Naive thymus-derived CD8-positive, alpha-beta T cell (primary cell): ENCODE data around the gene ALK. TPM values are rescaled to one million over a fixed set of nuclear protein-coding genes. Genes with fewer than 3 reads are reported as not detected.

ENCODE experiments used
- ATAC-seq, 2 donors: fragments of 150-1000 bp; cut with Tn5 transposase in 1 of 2; sonication (Bioruptor Pico), chemical (Tn5 transposase) in 1 of 2; 1 replicate in 1 of 2; 2 replicates in 1 of 2; pipeline ENCODE4 v1.10.0; 2021; ENCODE audit warnings: mild to moderate bottlenecking in 2 of 2, moderate library complexity in 2 of 2
- POLR2A ChIA-PET: fragments of 350-600 bp; sonication (Branson Sonifier 250); formaldehyde crosslinking; loops from one replicate; lab custom pipeline; 2021; ENCODE audit warnings: antibody characterized with exemption; lab: Charles Lee
- DNase-seq, 10 donors: peaks; one replicate each; pipeline versions ENCODE4 v3.0.0 to v3.0.0-alpha.2; 2020 to 2022
- H3K27ac Mint-ChIP-seq, 10 donors: one replicate each; pipeline ENCODE4 v1.8.0; 2020 to 2022; ENCODE audit warnings: mild to moderate bottlenecking in 10 of 10, mixed read lengths in 10 of 10, moderate library complexity in 4 of 10, inconsistent platforms in 1 of 10
- H3K27me3 Mint-ChIP-seq, 5 donors: one replicate each; pipeline ENCODE4 v1.8.0; 2021 to 2022; ENCODE audit warnings: mixed read lengths in 5 of 5
- H3K36me3 Mint-ChIP-seq, 3 donors: one replicate each; pipeline ENCODE4 v1.8.0; 2020 to 2022; ENCODE audit warnings: mixed read lengths in 3 of 3, mild to moderate bottlenecking in 2 of 3, inconsistent platforms in 1 of 3
- H3K4me1 Mint-ChIP-seq, 4 donors: one replicate each; pipeline ENCODE4 v1.8.0; 2021 to 2022; ENCODE audit warnings: mixed read lengths in 4 of 4
- H3K4me3 Mint-ChIP-seq, 10 donors: one replicate each; pipeline ENCODE4 v1.8.0; 2020 to 2022; ENCODE audit warnings: mild to moderate bottlenecking in 10 of 10, mixed read lengths in 10 of 10, moderate library complexity in 6 of 10, inconsistent platforms in 1 of 10
- H3K9me3 Mint-ChIP-seq, 9 donors: one replicate each; pipeline ENCODE4 v1.8.0; 2020 to 2022; ENCODE audit warnings: mixed read lengths in 9 of 9, mild to moderate bottlenecking in 3 of 9, inconsistent platforms in 1 of 9, moderate library complexity in 1 of 9
- polyA plus RNA-seq, 3 donors: library from polyadenylated mRNA; unstranded; fragments of 300-500 nt; fragmentation: Illumina TruSeq; gene quantifications; one replicate each; pipeline ENCODE4 v1.2.3, GENCODE V29; 2021
- total RNA-seq, 8 experiments: library from RNA in 2 of 8; stranded (reverse) in 2 of 8; gene quantifications; one replicate each; pipeline ENCODE4 v1.2.3 and lab custom pipeline; 2021 to 2026

Gene ALK
- total and polyA plus RNA-seq, 5 experiments from 2014 or later = 0.10 TPM; not detected in 4

DNA sequence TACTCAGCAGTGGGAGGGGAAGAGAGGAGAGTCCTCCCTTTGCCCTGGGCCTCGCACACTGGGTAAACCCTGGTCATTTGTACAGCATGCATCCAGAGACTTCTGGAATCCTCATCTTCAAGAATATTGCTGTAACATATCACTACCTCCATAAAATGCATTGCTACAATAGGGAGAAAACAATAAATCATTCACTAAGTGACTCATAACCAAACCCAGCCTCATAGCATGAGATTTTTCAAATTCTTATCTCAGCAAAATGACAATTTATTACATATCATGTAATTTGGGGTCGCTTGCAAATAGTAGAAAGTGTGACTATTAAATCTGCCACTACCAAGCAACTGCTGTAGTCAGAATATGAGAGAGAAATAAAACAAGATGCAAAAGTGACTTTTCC lies 189.4 kb downstream of the ALK start:
- DNase-seq (no peak), ATAC-seq (no peak)
- H3K4me1 Mint-ChIP-seq = no peaks in the 10 kb centered on the region
- H3K27ac Mint-ChIP-seq = no peak overlapping the region
- H3K27me3 Mint-ChIP-seq = peaks cover 3 to 19% (median 7%) of the 10 kb centered on the region in 5 donors
- POLR2A ChIA-PET = no interaction called here
- no peaks in the 10 kb centered on the region for H3K36me3 Mint-ChIP-seq
- no peaks in the 10 kb centered on the region for H3K9me3 Mint-ChIP-seq
- no peak overlapping the region for H3K4me3 Mint-ChIP-seq

DNA sequence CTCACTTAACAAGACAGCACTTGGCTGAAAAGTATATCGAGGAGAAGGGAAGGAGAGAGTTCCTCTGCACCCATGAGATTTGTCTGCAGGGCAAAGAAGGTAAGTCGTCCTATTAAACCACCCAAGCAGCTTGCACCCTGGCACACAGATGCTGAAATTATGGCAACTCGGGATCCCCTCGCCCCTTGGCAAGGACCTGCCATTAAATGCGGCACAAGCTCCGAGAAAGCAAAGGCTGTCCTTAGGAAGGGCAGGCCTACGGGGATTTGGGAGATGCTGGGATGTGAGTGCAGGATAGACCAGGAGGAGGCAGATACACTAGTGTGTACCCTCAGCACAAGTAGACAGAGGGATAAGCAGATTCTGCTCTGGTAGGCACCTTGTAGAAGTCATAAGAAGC lies 191.5 kb downstream of the ALK start:
- ATAC-seq = no peak
- Mint-ChIP-seq H3K4me3 (no peak overlapping the region), H3K4me1 (no peaks in the 10 kb centered on the region), H3K27me3 (peaks cover 2 to 21% (median 5%) of the 10 kb centered on the region in 5 donors), H3K9me3 (no peaks in the 10 kb centered on the region), H3K27ac (no peak overlapping the region), H3K36me3 (no peaks in the 10 kb centered on the region)
- POLR2A ChIA-PET = no interaction called here
- DNase-seq = no peak

DNA sequence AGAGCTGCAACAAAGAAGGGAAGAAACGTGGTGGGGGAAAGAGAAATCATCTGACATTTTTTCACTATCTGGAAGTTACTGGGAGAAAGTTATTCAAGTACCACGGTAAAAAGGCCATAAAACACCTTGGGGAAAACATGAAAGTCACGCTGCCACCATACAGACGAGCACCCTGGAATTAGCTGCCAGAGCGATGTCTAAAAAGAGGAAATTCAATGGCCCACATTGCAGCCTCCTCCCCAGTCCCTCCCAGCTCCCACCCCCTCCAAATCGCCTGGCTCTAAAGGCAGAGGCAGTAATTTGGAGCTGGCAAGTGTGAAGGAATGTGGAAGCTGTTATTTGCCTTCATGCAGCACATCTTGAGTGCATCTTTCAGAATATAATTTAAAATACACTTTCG lies 192.0 kb downstream of the ALK start:
- ATAC-seq (no peak), DNase-seq (no peak)
- Mint-ChIP-seq H3K4me3 (no peak overlapping the region), H3K36me3 (no peaks in the 10 kb centered on the region), H3K27ac (no peak overlapping the region), H3K9me3 (no peaks in the 10 kb centered on the region), H3K27me3 (peaks cover 2 to 21% (median 5%) of the 10 kb centered on the region in 5 donors), H3K4me1 (no peaks in the 10 kb centered on the region)
- POLR2A ChIA-PET = no interaction called here

DNA sequence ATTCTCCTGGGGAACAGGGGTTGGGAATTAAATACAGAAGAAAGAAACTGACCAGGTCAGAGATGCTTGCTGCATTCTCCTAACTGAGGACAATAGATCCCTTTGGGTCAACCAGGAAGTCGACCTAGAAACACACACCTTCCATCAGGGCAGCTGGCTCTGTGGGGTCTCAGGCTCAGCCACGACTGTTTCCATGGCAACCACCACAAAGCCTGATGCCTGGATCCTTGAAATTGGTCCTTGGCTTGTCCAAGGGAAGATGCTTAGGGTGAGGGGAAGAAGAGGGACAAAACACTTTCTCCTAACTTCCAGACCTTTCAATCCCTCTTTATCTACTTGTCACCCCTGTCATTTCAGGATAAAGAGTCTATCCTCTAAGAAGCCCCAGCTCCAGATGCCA lies 194.4 kb downstream of the ALK start:
- ATAC-seq (no peak), DNase-seq (no peak)
- H3K4me3 Mint-ChIP-seq = no peak overlapping the region
- peaks cover 2 to 32% (median 11%) of the 10 kb centered on the region in 5 donors for H3K27me3 Mint-ChIP-seq
- no peaks in the 10 kb centered on the region for H3K4me1 Mint-ChIP-seq
- H3K36me3 Mint-ChIP-seq = no peaks in the 10 kb centered on the region
- no peaks in the 10 kb centered on the region for H3K9me3 Mint-ChIP-seq
- POLR2A ChIA-PET = no interaction called here
- no peak overlapping the region for H3K27ac Mint-ChIP-seq

DNA sequence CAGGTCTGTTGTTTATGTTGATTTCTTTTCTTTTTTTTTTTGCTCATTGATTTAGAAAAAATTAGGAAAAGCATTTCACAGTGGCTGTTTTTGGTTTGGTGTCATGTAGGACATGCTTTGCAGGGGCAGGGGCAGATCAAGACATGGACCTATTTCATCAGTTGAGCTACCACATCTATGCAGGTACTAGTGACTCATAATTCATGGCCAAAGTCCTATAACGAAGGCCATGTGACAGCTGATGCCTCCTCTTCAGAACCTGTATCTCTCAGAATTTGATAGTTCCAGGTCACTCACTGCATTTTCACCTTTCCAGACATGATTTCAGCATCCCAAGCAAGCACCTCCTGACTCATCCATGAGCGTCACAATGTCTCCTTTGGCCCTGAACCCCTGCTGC lies 195.8 kb downstream of the ALK start:
- DNase-seq (no peak), ATAC-seq (no peak)
- POLR2A ChIA-PET = interaction anchor here (0.5 kb wide), 1 partner anchor 54 kb away, joined by 3 read pairs; no protein-coding TSS in a partner anchor
- no peak overlapping the region for H3K4me3 Mint-ChIP-seq
- H3K36me3 Mint-ChIP-seq = no peaks in the 10 kb centered on the region
- H3K27ac Mint-ChIP-seq = no peak overlapping the region
- no peaks in the 10 kb centered on the region for H3K4me1 Mint-ChIP-seq
- H3K9me3 Mint-ChIP-seq = no peaks in the 10 kb centered on the region
- peaks cover 2 to 35% (median 9%) of the 10 kb centered on the region in 5 donors for H3K27me3 Mint-ChIP-seq

DNA sequence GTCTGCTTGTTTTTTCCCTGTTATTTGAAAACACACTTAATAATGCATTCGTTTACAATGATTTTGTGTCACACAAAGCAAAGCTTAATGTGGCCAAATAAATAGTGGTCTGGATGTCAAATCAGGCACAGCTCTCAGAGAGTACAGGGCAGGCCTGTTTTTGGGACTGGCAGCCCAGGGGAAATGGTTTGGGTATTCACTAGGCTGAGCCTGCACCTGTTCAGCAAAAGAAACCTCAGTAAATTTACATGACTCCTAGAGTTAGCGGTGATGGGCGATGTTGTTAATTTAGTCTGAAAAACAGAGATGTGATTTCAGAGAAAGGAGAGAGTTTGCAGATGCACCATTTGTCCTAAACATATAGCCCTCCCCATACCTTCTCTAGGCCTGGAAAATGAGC lies 197.1 kb downstream of the ALK start:
- Mint-ChIP-seq H3K27me3 (peaks cover 0 to 29% (median 8%) of the 10 kb centered on the region in 5 donors), H3K4me3 (no peak overlapping the region), H3K27ac (no peak overlapping the region), H3K4me1 (no peaks in the 10 kb centered on the region), H3K36me3 (no peaks in the 10 kb centered on the region), H3K9me3 (no peaks in the 10 kb centered on the region)
- ATAC-seq (no peak), DNase-seq (no peak)
- POLR2A ChIA-PET = no interaction called here

DNA sequence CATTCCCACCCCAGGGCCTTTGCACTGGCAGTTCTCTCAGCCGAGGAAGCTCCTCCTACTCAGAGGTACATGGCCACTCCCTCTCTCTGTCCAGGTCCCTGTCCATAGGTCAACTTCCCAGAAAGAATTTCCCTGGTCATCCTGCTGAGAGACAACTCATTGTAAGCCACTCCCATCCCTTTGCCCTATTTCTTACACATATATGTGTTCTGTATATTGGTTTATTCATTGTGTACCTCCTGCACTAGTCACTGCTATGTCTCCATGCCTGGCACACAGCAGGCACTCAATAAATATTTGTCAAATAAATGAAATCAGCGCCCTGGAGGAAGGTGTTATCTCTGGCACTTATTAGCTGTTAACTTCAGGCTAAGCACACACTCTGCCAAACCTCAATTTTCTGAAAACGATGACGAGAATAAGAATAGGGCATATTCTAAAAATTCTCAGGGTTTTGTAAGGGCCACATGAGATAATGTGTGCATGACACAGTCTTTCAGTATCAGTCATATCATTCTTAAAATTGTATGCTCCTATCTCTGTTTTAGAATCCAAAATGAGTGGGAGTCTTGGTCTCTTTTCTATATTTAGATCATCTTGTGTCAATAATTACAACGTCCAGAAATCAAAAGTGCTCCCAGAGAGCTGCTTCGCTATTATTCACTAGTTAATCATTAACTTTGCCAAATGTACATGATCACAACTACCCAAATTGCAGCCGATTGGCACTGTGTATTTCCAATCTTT lies 198.0 kb downstream of the ALK start:
- Mint-ChIP-seq H3K27ac (no peak overlapping the region), H3K27me3 (peaks cover 0 to 25% (median 8%) of the 10 kb centered on the region in 5 donors), H3K36me3 (no peaks in the 10 kb centered on the region), H3K9me3 (no peaks in the 10 kb centered on the region), H3K4me1 (no peaks in the 10 kb centered on the region), H3K4me3 (no peak overlapping the region)
- no peak for ATAC-seq
- POLR2A ChIA-PET = no interaction called here
- no peak for DNase-seq

DNA sequence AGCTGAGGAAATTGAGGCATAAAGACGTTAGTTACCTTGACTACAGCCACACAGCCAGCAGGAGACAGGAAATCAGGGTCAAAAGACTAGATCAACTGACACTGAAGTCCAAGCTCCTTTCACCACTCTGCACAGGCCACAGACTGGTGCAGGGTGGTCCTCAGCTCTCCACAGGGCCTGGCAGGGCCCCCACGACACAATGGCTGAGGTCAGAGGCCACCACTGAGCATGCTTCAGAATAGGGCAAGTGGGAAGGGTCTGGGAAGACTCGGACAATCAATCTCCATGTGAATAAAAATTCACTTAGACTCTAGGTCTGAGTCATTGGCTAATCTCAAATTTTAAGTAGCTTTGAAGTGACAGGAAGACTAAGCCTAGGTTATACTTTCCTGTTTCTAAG lies 201.7 kb downstream of the ALK start:
- no peak overlapping the region for H3K27ac Mint-ChIP-seq
- ATAC-seq (no peak), DNase-seq (no peak)
- no peaks in the 10 kb centered on the region for H3K36me3 Mint-ChIP-seq
- no peak overlapping the region for H3K4me3 Mint-ChIP-seq
- H3K27me3 Mint-ChIP-seq = peaks cover 0 to 19% (median 12%) of the 10 kb centered on the region in 5 donors
- POLR2A ChIA-PET = no interaction called here
- no peaks in the 10 kb centered on the region for H3K9me3 Mint-ChIP-seq
- no peaks in the 10 kb centered on the region for H3K4me1 Mint-ChIP-seq

DNA sequence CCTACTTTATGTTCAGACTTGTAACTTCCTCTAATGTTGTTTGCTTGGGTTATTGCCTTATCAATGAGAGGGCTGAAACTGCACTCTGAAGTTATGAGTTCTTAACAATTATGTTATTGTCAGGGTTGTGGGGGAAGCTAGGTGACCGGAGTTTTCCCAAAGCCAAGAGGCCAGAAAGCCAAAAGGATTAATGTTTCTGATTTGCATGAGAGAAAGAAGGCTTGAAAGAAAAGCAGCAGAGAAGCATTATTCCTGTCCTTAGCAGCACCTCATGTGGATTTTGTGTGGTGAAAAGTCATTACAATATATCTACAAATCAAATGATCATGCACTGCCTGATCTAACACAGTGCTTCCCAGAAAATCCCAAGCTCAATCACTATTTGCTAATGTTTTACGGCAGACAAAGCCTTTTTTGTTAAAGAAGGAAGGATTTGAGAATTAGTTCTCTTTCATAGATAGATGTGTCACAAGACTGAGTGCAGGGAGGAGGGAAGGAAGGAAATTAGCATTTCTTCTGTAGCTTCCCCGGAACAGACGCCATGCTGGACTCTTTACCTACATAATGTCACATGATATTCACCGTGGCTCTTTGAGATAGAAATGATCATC lies 203.2 kb downstream of the ALK start:
- no peaks in the 10 kb centered on the region for H3K9me3 Mint-ChIP-seq
- peaks cover 0 to 17% (median 11%) of the 10 kb centered on the region in 5 donors for H3K27me3 Mint-ChIP-seq
- ATAC-seq (no peak), DNase-seq (no peak)
- H3K4me3 Mint-ChIP-seq = no peak overlapping the region
- no peaks in the 10 kb centered on the region for H3K4me1 Mint-ChIP-seq
- POLR2A ChIA-PET = no interaction called here
- H3K36me3 Mint-ChIP-seq = no peaks in the 10 kb centered on the region
- H3K27ac Mint-ChIP-seq = no peak overlapping the region

DNA sequence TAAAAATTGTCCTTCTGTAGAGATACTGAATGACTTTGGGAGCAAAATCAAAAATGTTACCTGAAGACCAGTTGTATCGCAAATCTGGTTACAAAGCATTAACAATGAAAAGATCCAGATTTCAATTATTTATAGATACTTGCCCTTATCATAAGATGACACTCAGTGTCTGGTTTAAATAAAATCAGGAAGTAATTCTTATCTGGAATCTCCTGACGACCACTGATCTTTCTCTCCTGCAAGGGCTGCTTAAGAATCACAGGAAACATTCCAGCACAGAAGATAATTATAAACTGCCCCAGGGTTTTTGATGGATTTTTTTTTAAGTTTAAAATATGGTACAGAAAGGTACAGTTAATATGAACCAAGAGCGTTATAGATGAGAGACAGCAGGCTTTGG lies 205.7 kb downstream of the ALK start:
- no peak for DNase-seq
- ATAC-seq = no peak

DNA sequence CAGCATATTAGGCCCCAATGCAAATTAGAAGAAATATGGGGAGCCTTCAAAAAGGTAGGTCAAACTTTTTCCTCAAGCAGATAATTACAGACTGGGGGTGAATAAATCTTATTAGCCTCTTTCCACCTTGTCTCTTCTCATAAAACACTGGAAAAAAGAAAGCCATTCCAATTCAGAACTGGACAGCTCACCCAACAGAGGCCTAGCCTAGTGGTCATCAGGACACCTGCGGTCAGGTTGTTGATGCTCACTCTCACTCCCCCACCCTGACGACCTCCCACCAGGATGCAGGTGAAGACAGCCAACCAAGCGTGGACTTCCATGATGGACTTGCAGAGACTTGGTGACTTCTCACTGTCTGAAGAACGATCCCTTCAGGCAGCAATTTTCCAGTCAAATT lies 207.1 kb downstream of the ALK start:
- Mint-ChIP-seq H3K27ac (no peak overlapping the region), H3K4me3 (no peak overlapping the region), H3K36me3 (no peaks in the 10 kb centered on the region), H3K4me1 (no peaks in the 10 kb centered on the region), H3K27me3 (peaks cover 0 to 14% (median 5%) of the 10 kb centered on the region in 5 donors), H3K9me3 (peaks cover 0 to 2% (median 0%) of the 10 kb centered on the region in 9 donors)
- POLR2A ChIA-PET = no interaction called here
- DNase-seq (no peak), ATAC-seq (no peak)

More for the DNA sequence above, 205.7 kb downstream of the ALK start:
- Mint-ChIP-seq H3K27me3 (peaks cover 0 to 14% (median 5%) of the 10 kb centered on the region in 5 donors), H3K4me1 (no peaks in the 10 kb centered on the region), H3K9me3 (peaks cover 0 to 2% (median 0%) of the 10 kb centered on the region in 9 donors), H3K4me3 (no peak overlapping the region), H3K27ac (no peak overlapping the region), H3K36me3 (no peaks in the 10 kb centered on the region)
- POLR2A ChIA-PET = no interaction called here

DNA sequence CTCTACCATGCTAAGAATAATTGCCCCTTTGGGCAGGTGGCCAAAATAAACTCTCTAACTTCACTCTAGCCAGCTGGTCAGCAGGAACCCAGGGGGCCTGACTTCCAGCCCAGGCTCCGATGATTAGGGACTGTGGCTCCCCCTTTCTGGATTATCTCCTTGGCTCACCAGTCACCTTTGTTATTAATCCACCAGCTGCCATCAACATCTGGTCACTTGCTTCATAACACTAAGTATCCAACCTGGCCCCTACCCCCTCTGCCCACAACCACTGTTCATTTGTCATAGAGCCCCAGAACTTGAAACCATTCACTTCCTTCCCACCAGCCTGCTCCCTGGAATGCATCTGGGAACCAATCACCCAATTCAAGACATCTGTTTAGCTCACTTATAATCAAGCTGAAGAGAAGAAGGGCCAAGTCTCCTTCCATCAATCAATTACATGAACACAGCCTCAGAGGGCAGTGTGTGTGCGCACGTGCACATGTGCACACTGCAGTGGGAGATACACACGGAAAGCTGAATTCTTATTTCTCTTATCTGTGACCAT lies 215.1 kb downstream of the ALK start:
- peaks cover 0 to 4% (median 0%) of the 10 kb centered on the region in 4 donors for H3K4me1 Mint-ChIP-seq
- ATAC-seq (no peak), DNase-seq (no peak)
- POLR2A ChIA-PET = no interaction called here
- no peaks in the 10 kb centered on the region for H3K36me3 Mint-ChIP-seq
- no peak overlapping the region for H3K4me3 Mint-ChIP-seq
- H3K27ac Mint-ChIP-seq = no peak overlapping the region
- H3K27me3 Mint-ChIP-seq = peaks cover 0 to 16% (median 3%) of the 10 kb centered on the region in 5 donors
- no peaks in the 10 kb centered on the region for H3K9me3 Mint-ChIP-seq

DNA sequence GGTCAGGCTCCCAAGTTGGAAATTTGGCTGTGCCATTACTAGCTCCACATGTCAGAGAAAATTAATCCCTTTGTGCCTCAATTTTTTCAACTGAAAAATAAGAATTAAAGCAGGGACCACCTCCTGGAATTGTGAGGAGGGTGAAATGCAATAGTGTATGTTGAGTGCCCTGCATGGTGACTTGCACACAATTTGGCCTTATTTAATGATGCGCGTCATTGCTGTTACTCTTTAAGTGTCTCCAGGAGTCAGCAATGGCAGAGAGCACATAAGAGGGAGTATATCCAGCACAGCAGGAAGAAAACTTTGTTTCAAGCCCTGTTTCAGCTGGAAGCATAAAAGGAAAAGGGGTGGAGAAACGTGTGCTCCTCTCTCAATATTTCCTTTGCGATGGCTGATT lies 215.8 kb downstream of the ALK start:
- POLR2A ChIA-PET = no interaction called here
- Mint-ChIP-seq H3K4me3 (no peak overlapping the region), H3K9me3 (no peaks in the 10 kb centered on the region), H3K36me3 (no peaks in the 10 kb centered on the region), H3K27ac (no peak overlapping the region), H3K27me3 (peaks cover 0 to 16% (median 3%) of the 10 kb centered on the region in 5 donors), H3K4me1 (peaks cover 0 to 4% (median 0%) of the 10 kb centered on the region in 4 donors)
- DNase-seq = no peak
- ATAC-seq = no peak
